HG03103 (cell line): ENCODE data around the gene SIRT2.
"Not testable (repeated sequence)": the region's sequence is repeated elsewhere in the genome, so short reads cannot be mapped to it uniquely, and the experiment has no call there.

Experiments
- ATAC-seq: cut with Tn5 transposase; IDR thresholded peaks from one replicate; pipeline ENCODE4 v1.9.1; 2021; ENCODE audit warnings: low read depth; ENCODE audit not compliant: unreplicated experiment

SIRT2 gene

DNA sequence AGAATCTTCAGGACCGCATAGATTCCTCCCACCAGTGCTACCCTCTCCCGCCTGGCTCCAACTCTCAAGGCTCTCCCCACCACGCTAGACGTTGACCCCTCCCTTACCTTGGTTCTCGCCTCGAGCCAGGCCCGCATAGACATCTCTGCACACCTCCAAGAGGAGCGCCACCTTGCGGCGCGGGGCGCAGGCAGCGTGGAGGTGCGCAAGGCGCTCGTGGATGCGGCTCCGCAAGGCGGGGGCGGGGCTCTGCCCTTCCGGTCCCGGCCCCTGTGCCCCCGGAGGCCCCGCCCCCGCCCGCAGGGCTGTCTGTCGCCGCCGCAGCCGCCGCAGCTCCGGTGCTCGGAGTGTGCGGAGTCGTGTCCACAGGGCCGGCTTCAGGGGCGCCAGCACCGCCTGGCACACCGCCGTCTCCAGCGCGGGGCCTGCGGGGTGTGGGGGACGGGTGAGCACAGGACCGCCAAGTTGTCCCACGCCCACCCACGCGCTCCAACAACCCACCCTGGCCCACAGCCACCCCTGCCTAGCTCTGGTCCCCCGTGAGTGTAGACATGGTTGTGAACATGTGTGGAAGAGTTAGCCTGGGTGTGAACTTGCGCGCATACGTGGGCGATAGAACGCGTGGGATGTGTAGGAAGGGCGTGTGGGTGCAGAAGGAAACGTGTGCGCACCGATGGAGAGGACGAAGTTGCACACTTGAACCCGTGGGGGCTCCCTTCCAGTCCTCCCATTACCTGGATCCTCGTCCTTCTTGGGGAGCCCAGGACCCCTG is 29.4 kb downstream of the SIRT2 start:
- peak; percentile 64 for ATAC-seq

DNA sequence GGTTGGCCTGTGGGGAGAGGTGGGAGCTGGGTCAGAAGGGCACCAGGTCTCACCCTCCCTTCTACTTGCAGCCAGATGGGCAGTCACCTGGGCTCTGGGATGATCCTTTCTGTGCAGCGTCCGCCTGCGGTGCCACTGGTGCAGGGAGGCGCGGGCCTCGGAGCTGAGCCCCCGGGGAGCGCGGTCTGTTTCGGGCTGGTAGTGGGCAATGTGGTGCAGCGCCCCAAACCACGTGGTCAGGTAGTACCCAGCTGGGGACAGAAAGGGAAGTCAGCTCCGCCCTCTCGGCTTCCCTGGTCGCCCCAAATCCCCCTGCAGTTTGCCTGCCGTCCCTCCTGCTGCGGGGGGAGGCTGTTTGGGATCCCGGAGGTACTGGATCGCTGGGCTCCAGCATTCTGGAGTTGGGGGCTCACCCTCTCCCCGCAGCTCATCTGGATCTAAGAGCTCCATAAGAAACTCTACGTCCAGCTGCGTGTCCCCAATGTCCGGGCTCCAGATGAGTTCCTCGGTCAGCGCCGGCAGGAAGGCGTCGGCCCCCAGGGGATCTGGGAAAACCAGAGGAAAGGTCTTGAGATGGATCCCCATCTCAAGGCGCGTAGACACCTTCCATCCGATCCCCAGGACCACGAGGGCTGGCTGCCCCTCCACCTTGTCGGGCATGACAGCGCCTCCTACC is 30.1 kb downstream of the SIRT2 start:
- ATAC-seq, result no peak

DNA sequence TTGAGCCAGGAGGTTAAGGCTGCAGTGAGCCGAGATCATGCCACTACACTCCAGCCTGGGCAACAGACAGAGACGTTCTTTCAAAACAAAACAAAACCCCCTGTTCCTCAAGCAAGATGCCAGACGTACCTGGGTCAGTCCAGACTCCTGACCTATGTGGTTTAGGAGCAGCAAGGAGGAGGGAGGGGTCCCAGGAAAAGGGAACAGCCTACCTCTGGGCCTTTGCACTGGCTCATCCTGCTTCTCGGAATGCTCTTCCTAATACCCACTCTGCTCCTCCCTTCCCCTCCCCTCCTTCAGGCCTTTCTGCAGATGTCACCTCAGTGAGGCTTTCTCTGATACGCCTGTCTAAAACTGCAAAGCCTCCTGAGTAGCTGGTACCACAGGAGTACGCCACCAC is 30.9 kb downstream of the SIRT2 start:
- no peak for ATAC-seq

DNA sequence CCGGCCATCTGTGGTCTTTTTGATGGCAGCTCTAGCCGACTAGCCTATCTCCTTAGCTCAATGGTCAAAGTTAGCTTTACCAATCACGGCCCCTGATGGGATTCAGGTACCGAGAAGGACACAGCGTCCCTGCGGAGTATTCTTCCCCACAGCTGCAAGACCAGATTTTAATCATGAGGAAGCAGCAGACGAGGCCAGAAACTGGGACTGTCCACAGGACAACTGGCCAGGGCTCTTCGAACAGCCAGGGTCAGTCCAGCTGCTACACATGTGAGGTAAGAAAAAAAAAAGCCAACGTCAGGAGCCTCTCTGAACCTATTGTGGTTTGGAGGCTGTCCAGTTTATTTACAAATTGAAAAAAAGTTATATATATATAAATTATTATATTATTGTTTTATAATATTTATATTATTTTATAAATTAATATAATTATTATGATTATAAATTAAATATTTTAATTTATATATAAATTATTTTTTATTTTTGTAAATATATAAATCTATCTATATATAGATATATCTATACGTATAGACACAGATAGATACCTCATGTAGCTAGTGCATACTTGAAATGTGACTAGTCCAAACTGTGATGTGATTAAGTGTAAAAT is 32.1 kb downstream of the SIRT2 start:
- ATAC-seq, result no peak

DNA sequence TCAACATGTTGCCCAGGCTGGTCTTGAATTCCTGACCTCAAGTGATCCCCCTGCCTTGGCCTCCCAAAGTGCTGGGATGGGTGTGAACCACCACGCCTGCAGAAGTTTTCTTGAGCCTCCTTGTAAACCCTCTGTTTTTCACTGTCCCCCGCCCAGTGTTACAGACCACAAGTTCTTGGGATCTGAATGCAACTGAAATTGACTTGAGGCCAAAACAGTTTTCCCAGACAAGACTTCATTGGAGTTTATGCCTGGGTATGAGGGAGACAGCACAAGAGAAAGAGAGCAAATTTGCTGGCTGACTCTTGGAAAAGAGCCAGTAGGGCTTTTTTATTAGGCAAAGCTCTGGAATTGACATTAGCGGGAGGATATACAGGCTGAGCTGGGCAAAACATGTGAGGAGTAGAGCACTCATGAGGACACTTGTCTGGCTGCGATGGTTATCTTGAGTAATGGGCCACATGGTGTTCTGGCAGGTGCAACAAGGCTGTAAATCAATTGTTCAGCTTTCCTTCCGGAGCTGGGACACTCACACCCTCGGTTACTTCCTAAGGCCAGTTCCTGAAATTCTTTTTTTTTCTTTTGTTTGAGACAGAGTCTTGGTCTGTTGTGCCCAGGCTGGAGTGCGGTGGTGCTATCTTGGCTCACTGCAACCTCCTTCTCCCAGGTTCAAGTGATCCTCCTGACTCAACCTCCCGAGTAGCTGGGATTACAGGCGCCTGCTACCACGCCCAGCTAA is 36.9 kb downstream of the SIRT2 start:
- ATAC-seq, result no peak

DNA sequence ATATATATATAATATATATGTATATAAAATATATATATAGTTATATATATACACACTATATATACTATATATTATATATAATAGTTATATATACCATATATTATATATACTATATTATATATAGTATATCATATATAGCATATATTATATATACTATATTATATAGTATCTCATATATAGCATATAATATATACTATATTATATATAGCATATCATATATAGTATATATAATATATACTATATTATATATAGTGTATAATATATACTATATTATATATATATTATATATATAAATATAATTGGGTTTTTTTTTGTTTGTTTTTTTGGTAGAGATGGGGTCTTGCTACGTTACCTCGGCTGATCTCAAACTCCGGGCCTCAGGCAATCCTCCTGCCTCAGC is 38.0 kb downstream of the SIRT2 start:
- no peak for ATAC-seq

DNA sequence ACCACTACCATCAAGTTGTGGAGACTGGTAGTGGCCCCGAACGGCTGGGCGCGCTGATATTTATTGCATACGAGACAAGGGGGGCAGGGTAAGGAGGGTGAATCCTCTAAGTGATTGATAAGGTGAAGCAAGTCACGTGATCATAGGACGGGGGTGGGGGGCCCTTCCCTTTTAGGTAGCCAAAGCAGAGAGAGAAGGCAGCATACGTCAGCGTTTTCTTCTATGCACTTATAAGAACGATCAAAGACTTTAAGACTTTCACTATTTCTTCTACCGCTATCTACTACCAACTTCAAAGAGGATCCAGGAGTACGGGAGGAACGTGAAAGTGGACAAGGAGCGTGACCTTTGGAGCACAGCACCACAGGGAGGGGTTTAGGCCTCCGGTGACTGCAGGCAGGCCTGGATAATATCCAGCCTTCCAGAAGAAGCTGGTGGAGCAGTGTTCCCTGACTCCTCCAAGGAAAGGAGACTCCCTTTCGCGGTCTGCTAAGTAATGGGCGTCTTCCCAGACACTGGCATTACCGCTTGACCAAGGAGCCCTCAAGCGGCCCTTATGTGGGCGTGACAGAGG is 39.7 kb downstream of the SIRT2 start:
- ATAC-seq, result not testable (repeated sequence)

DNA sequence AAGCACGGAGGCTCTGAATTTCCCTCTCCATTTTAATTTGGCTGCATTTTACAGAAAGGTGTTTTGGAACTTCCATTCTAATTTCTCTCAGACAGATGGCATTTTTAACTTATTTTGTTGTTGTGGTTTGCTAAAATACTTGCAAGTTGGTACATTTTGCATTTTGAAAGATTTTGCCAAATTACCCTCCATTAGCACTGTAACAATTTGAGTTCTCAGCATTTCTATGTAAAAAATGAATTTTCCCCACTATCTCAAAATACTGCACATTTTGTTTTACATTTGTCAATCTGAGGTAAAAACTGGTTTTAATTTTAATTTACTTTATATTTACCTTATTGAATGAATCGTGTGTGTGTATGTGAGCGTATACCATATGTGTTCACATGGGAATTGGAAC is 42.6 kb downstream of the SIRT2 start:
- ATAC-seq, result no peak

DNA sequence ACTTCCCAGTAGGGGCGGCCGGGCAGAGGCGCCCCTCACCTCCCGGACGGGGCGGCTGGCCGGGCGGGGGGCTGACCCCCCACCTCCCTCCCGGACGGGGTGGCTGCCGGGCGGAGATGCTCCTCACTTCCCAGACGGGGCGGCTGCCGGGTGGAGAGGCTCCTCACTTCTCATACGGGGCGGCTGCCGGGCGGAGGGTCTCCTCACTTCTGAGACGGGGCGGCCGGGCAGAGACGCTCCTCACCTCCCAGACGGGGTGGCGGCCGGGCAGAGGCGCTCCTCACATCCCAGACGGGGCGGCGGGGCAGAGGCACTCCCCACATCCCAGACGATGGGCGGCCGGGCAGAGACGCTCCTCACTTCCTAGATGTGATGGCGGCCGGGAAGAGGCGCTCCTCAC is 43.7 kb downstream of the SIRT2 start:
- not testable (repeated sequence) for ATAC-seq

DNA sequence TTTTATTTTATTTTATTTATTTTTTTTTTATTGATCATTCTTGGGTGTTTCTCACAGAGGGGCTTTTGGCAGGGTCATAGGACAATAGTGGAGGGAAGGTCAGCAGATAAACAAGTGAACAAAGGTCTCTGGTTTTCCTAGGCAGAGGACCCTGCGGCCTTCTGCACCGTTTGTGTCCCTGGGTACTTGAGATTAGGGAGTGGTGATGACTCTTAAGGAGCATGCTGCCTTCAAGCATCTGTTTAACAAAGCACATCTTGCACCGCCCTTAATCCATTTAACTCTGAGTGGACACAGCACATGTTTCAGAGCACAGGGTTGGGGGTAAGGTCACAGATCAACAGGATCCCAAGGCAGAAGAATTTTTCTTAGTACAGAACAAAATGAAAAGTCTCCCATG is 44.5 kb downstream of the SIRT2 start:
- ATAC-seq, result not testable (repeated sequence)

DNA sequence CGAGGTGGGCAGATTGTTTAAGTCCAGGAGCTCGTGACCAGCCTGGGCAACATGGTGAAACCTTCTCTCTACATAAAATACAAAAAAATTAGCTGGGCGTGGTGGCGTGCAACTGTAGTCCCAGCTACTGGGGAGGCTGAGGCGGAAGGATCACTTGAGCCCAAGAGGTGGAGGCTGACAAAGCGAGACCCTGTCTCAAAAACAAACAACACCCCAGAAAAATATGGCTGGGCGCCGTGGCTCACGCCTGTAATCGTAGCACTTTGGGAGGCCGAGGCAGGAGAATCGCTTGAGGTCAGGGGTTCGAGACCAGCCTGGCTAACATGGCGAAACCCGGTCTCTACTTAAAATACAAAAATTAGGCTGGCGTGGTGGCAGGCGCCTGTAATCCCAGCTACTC is 46.2 kb downstream of the SIRT2 start:
- no peak for ATAC-seq

DNA sequence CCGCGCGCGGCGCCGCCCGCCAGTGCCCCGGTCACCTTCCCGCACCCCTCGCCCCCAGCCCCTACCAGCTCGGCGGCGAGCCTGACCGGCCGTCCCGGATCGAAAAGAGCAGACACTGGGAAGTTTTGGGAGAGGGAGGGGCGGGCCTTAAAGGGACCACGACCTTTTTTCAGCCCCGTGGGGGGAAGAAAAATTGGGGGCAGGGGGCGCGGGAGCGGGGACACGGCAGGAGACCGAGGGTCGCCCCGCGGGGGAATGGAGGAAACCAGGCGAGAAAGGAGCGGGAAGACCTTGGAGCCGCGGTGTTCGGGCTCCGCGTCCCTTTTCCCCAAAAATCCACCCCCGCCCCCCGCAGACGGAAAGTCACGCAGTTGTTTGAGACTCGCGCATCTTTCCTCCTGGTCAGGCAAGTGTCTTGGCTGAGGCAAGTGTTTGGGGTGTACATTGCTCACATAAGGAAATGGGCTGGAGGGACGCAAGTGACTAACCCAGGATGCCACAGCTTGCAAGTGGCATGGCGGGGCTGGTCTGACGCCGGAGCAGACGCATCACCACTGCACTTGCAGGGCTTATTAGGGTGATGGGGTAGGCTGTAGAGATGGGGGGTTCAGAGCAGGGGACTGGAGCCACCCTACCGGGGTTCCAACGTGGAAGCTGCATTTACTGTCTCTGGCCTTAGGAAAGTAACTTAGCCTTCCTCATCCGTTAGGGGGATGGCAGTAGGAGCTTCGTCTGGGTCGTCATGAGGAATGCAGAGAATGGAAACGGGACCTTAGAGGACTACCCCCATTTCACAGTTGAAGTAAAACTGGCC is 47.0 kb downstream of the SIRT2 start:
- no peak for ATAC-seq

DNA sequence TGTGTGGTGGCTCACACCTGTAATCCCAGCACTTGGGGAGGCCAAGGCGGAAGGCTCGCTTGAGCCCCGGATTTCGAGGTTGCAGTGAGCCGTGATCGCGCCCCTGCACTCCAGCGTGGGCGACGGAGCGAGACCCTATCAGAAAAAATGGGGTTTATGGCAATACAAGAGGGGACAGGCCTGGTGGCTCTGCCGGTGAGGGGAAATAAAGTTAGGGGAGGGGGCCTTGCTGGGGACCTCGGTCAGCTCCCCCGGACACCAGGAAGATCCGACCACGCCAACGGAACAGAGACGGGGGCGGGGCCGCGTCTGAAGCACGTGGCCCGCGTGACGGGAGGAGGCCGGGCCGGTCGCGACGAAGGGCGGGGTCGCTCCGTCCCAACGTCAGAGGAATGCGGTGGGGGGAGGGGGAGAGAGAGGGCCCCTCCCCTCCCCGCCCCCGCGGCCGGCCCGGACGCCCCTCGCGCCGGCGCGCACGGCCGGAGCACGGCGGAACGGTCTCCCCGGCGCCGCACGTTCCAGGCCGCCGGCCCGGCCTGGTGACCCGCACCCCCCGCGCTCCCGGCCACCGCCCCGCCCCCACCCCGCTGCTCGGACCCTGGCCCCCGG is 47.7 kb downstream of the SIRT2 start:
- no peak for ATAC-seq

DNA sequence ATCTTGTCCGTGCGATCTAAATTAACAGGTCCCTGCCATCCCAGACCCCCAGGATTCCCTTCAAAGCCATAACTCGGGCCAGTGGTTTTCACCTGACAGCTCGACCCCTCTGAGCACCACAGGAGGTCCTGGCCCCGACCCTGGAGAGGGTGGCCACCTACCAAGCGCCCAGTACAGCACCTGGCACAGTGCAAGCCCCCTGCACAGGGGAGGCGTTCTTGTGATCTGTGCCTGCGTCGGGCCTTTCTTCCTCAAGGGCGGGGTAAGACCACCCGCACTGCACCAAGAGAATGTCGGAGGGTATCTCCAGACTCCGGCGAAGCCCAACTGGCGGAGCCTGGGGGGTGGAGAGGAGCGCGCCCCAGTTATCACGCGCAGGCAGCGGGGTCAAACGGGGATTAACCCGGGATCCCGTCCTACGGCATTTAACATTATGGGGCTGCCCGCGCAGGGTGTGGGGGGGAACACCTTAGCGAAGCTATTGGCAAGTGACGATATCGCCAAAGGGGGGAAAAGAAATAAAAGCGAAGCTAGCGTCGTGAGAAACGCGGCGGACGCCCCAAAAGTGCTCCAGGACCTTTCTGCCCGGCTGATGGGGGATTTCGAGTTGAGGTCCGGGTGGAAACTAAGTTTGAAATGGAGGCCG is 48.3 kb downstream of the SIRT2 start:
- no peak for ATAC-seq

DNA sequence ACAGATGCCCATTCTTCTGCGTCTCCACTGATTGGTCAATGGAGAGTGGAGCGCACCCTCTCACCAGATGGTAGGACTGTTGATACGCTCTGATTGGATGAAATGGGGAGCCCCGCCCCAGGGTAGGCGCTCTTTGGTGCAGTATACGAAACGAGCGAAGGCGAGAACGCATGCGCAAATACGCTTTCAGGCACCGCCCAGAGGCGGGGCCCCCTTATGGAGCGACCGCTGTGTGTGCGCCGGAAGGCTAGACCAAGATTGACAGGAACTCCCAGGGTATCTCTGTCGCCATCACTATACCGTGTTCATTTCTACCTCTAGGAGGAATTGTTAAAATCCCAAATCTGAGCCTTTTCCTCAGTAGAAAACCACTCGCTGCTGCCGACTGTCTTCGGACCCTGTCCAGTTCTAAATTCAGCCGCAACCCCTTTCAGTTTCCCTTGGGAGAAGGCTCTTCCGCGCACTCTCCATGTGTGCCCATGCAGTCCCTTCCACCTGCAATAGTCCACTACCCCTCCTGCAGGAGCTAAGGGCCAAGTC is 48.9 kb downstream of the SIRT2 start:
- peak; percentile 49 for ATAC-seq

DNA sequence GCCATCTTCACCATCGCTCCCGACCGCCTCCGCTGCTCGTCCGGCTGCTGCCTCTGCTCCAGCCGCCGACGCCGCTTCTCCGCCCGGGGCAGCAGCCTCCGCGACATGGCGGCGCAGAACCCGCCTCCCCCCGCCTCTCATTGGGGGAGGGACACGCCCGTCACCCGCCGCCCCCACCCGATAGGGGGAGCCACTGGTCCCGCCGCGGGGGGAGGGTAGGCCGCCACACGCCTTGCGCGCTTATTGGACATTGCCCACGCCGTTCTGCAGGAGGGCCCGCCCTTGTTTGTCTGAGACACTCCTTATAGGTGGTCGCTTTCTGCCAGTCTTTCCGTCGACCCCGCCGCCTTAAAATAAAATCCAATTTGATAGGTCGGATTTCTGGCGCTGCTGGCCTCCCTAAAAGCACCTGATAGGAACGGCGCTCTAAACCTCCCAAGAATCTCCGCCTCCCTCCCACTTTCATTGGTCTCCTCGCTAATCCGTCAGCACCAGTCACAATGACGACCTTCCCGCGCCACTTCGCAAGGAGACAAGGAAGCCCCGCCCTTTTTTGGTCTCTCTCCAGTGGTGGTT is 49.5 kb downstream of the SIRT2 start, which contains the start of gene HNRNPL:
Gene HNRNPL (minus strand): TSS at position 127 of the 576 bp plus-strand sequence. CDS start 20 bp downstream, at position 107.
- peak; percentile 38 for ATAC-seq

DNA sequence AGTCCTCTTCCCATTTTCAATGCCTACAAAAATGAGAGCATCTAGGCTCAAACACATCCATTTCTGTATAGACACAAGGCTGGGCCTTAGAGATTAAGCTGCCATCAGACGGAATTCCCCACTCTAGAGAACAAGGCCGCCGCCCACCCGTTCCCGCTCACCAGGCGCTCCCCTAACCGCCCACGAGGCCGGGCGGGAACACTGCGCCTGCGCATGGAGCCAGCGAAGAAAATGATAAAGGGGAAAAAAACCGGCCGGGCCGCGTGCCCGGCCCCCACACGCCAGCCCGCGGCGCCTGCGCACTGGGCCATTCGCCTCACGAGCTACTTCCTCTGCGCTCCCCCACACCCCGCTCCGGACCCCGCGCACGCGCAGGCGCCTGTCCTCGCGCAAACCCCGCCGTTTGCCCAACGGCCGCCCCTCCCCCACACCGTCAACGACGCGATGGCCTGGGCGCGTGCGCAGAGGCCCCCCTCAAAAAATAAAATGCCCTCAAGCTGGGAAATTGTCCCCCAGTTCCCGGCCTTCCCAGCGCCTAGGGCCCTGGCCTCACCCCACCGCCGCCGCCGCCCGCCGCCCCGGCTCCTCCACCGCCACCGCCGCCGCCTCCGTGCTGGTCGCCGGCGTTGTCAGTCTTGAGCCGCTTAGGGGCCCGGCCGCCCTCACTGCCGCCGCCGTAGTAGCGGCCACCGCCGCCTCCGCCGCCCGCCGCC is 50.1 kb downstream of the SIRT2 start:
- ATAC-seq, result peak; percentile 21
